B cell (primary cell): ENCODE measurements around the gene CLCN5. TPM values are rescaled to one million over a fixed set of nuclear protein-coding genes. Genes with fewer than 3 reads are reported as not detected.

Experiments used
- ATAC-seq: fragments of 200-7000 bp; cut with Tn5 transposase; one replicate; pipeline ENCODE4 v1.10.0; 2021; ENCODE audit warnings: low read depth, mild to moderate bottlenecking, moderate number of reproducible peaks, moderate library complexity
- CTCF ChIA-PET: fragments of 350-600 bp; sonication (Branson Sonifier 250); formaldehyde crosslinking; loops from one replicate; lab custom pipeline; 2021; ENCODE audit warnings: antibody characterized with exemption, inconsistent platforms; lab: Charles Lee
- POLR2A ChIA-PET: fragments of 350-600 bp; sonication (Branson Sonifier 250); formaldehyde crosslinking; loops from one replicate; lab custom pipeline; 2021; ENCODE audit warnings: antibody characterized with exemption; lab: Charles Lee
- DNase-seq: peaks from one replicate; pipeline ENCODE4 v3.0.0; 2013
- H2AFZ ChIP-seq: 2 replicates; pipeline ENCODE4 v1.6.1; 2012; ENCODE audit warnings: mild to moderate bottlenecking, low read depth, low read length; ENCODE audit not compliant: insufficient read depth, poor library complexity, severe bottlenecking
- H3K27ac ChIP-seq, 2 donors: 1 replicate in 1 of 2; 2 replicates in 1 of 2; pipeline ENCODE4 v1.5.1; 2012 to 2013; ENCODE audit warnings: low read length in 2 of 2, mild to moderate bottlenecking in 2 of 2, moderate library complexity in 1 of 2
- H3K27me3 ChIP-seq, 4 experiments: fragments of 200-600 bp in 1 of 4; sonication (generic) in 1 of 4; replicated peaks in 1 of 4; 1 replicate in 2 of 4; 2 replicates in 2 of 4; pipeline versions ENCODE4 v1.6.1 to v1.7.0; 2013 to 2016; ENCODE audit warnings: low read length in 3 of 4, mild to moderate bottlenecking in 2 of 4, mixed read lengths in 1 of 4, moderate library complexity in 1 of 4; ENCODE audit not compliant: insufficient read depth in 4 of 4, control insufficient read depth in 3 of 4; ENCODE audit errors: control extremely low read depth in 1 of 4
- H3K36me3 ChIP-seq, 2 experiments: replicated peaks in 1 of 2; 1 replicate in 1 of 2; 2 replicates in 1 of 2; pipeline versions ENCODE4 v1.6.1 to v1.7.1; 2013; ENCODE audit warnings: low read length in 1 of 2; ENCODE audit not compliant: insufficient read depth in 2 of 2, control insufficient read depth in 1 of 2; ENCODE audit errors: control extremely low read depth in 1 of 2, extremely low read depth in 1 of 2
- H3K4me1 ChIP-seq, 2 donors: fragments of 200-600 bp in 1 of 2; sonication (generic) in 1 of 2; 1 replicate in 1 of 2; 2 replicates in 1 of 2; pipeline versions ENCODE4 v1.5.1 to v1.6.1; 2013 to 2017; ENCODE audit warnings: low read length in 2 of 2; ENCODE audit not compliant: control insufficient read depth in 2 of 2, insufficient read depth in 2 of 2
- H3K4me2 ChIP-seq: replicated peaks from 2 replicates; pipeline ENCODE3; 2012; ENCODE audit warnings: mild to moderate bottlenecking, low read depth, low read length; ENCODE audit not compliant: poor library complexity, severe bottlenecking
- H3K4me3 ChIP-seq, 5 experiments: fragments of 200-600 bp in 1 of 5; sonication (generic) in 1 of 5; 1 replicate in 3 of 5; 2 replicates in 2 of 5; pipeline versions ENCODE4 v1.5.1 to v1.7.0; 2011 to 2016; ENCODE audit warnings: low read length in 4 of 5, mild to moderate bottlenecking in 4 of 5, low read depth in 2 of 5, control low read depth in 1 of 5, moderate library complexity in 1 of 5; ENCODE audit not compliant: insufficient read depth in 1 of 5; ENCODE audit errors: control extremely low read depth in 1 of 5, extremely low read depth in 1 of 5
- H3K79me2 ChIP-seq: fragments of 200-600 bp; sonication (generic); one replicate; pipeline ENCODE4 v1.6.0; 2016; ENCODE audit warnings: low read length; ENCODE audit not compliant: control insufficient read depth, insufficient read depth
- H3K9ac ChIP-seq: fragments of 200-600 bp; sonication (generic); 2 replicates; pipeline ENCODE4 v1.6.1; 2017; ENCODE audit warnings: mild to moderate bottlenecking, low read length, moderate library complexity
- H3K9me3 ChIP-seq, 3 donors: one replicate each; pipeline versions ENCODE4 v1.6.1 to v1.7.1; 2013; ENCODE audit warnings: low read length in 2 of 3; ENCODE audit not compliant: control insufficient read depth in 2 of 3, insufficient read depth in 1 of 3; ENCODE audit errors: control extremely low read depth in 1 of 3
- H4K20me1 ChIP-seq: 2 replicates; pipeline ENCODE4 v1.6.0; 2012; ENCODE audit warnings: mild to moderate bottlenecking, low read length; ENCODE audit not compliant: insufficient read depth, control insufficient read depth, poor library complexity, severe bottlenecking
- H3K27ac Mint-ChIP-seq: one replicate; pipeline ENCODE4 v1.8.0; 2021; ENCODE audit warnings: mixed read lengths
- H3K27me3 Mint-ChIP-seq: one replicate; pipeline ENCODE4 v1.8.0; 2021; ENCODE audit warnings: mixed read lengths
- H3K4me1 Mint-ChIP-seq: one replicate; pipeline ENCODE4 v1.8.0; 2021; ENCODE audit warnings: mixed read lengths
- H3K4me3 Mint-ChIP-seq: one replicate; pipeline ENCODE4 v1.8.0; 2021; ENCODE audit warnings: mixed read lengths
- H3K9me3 Mint-ChIP-seq: one replicate; pipeline ENCODE4 v1.8.0; 2022; ENCODE audit warnings: mixed read lengths; ENCODE audit not compliant: insufficient read depth
- EZH2 ChIP-seq: IDR thresholded peaks from 2 replicates; pipeline ENCODE4 v1.6.1; 2012; ENCODE audit warnings: borderline replicate concordance, low read depth, mild to moderate bottlenecking, moderate library complexity, low read length; ENCODE audit not compliant: insufficient read depth, poor library complexity, severe bottlenecking
- WGBS: methylation state at CpG from one replicate; pipeline ENCODE4 v1.1.5; 2013; ENCODE audit warnings: missing lambda C conversion rate; ENCODE audit not compliant: insufficient coverage; 5-methylcytosine and 5-hydroxymethylcytosine counted together
- intact Hi-C: fragments of 100-400 bp; cut with micrococcal nuclease; formaldehyde crosslinking; loops from one replicate; pipeline ENCODE4 v1.10.0; 2022
- polyA plus RNA-seq: library from polyadenylated mRNA; depleted of rRNA; stranded (reverse); fragments of >200 nt; gene quantifications from 2 replicates; pipeline ENCODE4 v1.2.3, GENCODE V29; 2012
- total RNA-seq, 2 donors: library from RNA; stranded (reverse); fragments of 120-200 nt in 1 of 2; gene quantifications; 1 replicate in 1 of 2; 2 replicates in 1 of 2; pipeline versions ENCODE4 v1.2.3 to v1.2.4, GENCODE V29; 2013 to 2022
- TF ChIP-seq, protein P1 (sequence below): fragments of 200-600 bp; IDR thresholded peaks from one replicate; pipeline ENCODE4 v1.8.0; 2022; ENCODE audit warnings: antibody characterized with exemption, mild to moderate bottlenecking

CLCN5 gene
- total and polyA plus RNA-seq, 2 donors (not counting 1 experiment from before 2014, with no cell fraction given): 0.55 to 3.6 TPM

DNA sequence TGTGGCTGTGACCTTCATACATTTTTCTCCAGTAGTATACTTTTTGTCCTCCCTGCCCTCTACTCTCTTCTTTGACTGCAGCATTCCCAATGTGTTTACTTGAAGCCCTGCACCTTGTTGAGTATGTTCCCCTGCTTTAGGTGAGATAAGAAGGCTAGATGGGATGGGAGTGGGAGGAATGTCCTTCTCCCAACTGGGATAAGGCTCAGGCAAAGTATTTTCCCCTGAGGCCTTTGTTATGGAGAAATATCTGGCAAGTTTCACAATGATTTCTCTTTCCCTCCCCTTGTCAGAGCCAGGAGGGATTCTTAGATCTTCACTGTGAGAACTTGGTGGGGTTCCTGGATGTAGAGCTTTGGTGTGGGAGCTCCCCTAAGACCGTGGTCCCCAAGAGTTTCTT is 131.8 kb downstream of the CLCN5 start:
- no peak for DNase-seq
- H3K79me2 ChIP-seq: no peaks in the 10 kb centered on the region
- Mint-ChIP-seq H3K27ac (no peak overlapping the region), H3K4me3 (no peak overlapping the region), H3K9me3 (no peaks in the 10 kb centered on the region), H3K27me3 (no peaks in the 10 kb centered on the region), H3K4me1 (peaks cover 4% of the 10 kb centered on the region)
- intact Hi-C loops: no loop called here
- 71% methylated on average over 1 of the region's 1 CpG for WGBS
- no peaks in the 10 kb centered on the region for H3K9me3 ChIP-seq
- H3K36me3 ChIP-seq: no peaks in the 10 kb centered on the region
- ATAC-seq: no peak
- H4K20me1 ChIP-seq: no peaks in the 10 kb centered on the region
- no peaks in the 10 kb centered on the region for H3K27me3 ChIP-seq
- H3K9ac ChIP-seq: no peak overlapping the region
- ChIA-PET POLR2A (no interaction called here), CTCF (no interaction called here)
- H3K4me3 ChIP-seq: no peak overlapping the region
- TF ChIP-seq EZH2: no peak
- TF ChIP-seq, protein P1, sequence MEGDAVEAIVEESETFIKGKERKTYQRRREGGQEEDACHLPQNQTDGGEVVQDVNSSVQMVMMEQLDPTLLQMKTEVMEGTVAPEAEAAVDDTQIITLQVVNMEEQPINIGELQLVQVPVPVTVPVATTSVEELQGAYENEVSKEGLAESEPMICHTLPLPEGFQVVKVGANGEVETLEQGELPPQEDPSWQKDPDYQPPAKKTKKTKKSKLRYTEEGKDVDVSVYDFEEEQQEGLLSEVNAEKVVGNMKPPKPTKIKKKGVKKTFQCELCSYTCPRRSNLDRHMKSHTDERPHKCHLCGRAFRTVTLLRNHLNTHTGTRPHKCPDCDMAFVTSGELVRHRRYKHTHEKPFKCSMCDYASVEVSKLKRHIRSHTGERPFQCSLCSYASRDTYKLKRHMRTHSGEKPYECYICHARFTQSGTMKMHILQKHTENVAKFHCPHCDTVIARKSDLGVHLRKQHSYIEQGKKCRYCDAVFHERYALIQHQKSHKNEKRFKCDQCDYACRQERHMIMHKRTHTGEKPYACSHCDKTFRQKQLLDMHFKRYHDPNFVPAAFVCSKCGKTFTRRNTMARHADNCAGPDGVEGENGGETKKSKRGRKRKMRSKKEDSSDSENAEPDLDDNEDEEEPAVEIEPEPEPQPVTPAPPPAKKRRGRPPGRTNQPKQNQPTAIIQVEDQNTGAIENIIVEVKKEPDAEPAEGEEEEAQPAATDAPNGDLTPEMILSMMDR: no peak
- no peaks in the 10 kb centered on the region for H3K4me1 ChIP-seq
- H2AFZ ChIP-seq: no peak overlapping the region
- no peak overlapping the region for H3K27ac ChIP-seq
- no peak overlapping the region for H3K4me2 ChIP-seq

DNA sequence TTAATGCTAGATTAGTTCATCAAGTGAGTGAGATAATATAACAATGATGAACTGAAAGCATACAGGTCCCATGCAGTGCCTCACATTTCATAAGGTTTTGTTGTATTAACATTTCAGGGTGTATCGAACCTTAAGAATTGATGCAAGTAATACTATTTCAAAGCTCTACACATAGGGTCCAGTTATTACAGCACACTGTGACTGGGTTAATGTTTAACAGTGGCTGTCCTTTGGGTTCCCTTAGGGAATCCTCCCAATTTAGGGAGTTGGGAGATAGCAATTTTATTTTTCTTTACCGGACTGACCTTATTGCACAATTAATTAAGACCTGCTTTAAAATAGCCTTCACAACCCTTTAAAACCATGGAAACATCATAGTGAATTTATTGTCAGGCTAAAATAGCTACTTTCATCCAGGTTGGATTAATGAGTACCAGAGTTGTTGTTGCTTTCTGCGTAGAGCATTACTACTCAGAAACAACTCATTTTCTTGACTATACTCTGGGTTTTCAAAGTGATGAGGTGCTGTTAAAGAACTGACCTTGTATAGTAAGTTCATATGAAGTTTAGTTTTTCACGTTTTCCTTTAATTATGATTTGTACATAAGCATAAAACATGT is 144.0 kb downstream of the CLCN5 start:
- no peak for ATAC-seq
- H3K4me2 ChIP-seq: no peak overlapping the region
- H3K4me3 ChIP-seq: no peak overlapping the region
- WGBS: no CpG with 5 or more reads among the region's 4 CpGs
- H2AFZ ChIP-seq: no peak overlapping the region
- H3K9me3 Mint-ChIP-seq: no peaks in the 10 kb centered on the region
- no peak overlapping the region for H3K27ac Mint-ChIP-seq
- no peaks in the 10 kb centered on the region for H3K36me3 ChIP-seq
- TF ChIP-seq, protein P1: no peak
- no peak for TF ChIP-seq EZH2
- ChIA-PET CTCF (no interaction called here), POLR2A (no interaction called here)
- intact Hi-C loops: no loop called here
- no peak overlapping the region for H3K27ac ChIP-seq
- no peaks in the 10 kb centered on the region for H3K27me3 Mint-ChIP-seq
- DNase-seq: no peak
- H3K9ac ChIP-seq: no peak overlapping the region
- H3K79me2 ChIP-seq: no peaks in the 10 kb centered on the region
- no peaks in the 10 kb centered on the region for H3K9me3 ChIP-seq
- H3K4me1 ChIP-seq: no peaks in the 10 kb centered on the region
- H3K27me3 ChIP-seq: no peaks in the 10 kb centered on the region
- no peaks in the 10 kb centered on the region for H3K4me1 Mint-ChIP-seq
- H4K20me1 ChIP-seq: no peaks in the 10 kb centered on the region
- H3K4me3 Mint-ChIP-seq: no peak overlapping the region
